Measurements from ENCODE around the gene ARHGEF28.

Gene ARHGEF28

DNA sequence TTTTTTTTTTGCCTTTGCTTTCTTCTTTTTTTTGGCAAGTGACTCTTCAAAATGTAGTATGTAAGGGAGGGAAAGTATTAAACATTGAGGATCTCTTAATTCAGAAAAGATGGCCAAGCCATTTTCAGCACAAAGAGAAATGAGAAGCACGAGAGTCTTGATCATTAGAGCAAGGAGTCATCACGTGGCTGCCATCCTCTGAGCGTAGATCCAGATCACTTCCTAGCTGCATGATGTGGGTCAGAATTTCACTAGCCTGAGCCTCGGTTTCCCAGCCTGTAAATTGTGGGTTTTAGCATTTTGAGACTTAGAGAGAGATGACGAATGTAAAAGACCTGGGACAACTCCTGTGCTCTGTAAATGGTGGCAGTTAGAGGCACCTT lies 312.9 kb downstream of the ARHGEF28 start:
- DNase-seq (ENCODE audit: low read depth), result no peak

DNA sequence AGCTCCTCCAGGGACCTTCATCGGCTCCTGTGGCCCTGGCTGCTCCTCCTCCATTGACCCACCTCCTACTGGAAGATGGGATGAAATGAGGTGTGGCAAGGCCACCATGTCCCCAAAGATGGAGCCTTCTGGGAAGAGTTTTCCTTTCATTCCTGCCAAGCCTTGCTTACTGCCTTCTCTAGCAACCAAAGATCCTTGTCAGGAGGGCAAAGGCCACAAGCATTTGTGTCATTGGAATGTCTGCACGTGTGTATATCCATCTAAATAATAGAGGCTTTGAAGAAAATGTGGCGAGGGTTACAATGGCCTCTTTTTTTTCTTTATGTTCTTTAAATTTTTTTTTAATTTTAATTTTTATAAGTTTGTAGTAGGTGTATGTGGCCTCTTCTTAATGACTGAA lies 313.6 kb downstream of the ARHGEF28 start:
- no peak for DNase-seq (ENCODE audit: low read depth)

DNA sequence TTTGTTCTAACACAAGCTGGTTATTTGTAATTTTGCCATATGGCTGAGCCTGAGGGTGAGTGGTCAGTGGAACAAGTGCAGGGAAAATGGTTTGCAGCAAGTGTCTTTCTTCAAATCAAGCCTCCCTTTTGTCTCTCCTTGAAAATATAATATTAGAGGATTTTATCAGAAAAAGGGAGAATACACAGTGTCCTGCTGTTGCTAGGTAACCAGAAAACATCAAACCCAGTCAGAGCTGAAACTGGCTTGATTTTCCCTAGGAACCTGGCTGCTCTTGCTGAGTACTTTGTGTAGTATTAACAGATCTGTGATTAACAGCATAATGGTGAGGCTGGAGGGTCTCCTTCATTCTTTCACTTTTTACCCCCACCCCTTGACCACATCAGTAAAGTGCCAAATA lies 314.0 kb downstream of the ARHGEF28 start:
- no peak for DNase-seq (ENCODE audit: low read depth)

DNA sequence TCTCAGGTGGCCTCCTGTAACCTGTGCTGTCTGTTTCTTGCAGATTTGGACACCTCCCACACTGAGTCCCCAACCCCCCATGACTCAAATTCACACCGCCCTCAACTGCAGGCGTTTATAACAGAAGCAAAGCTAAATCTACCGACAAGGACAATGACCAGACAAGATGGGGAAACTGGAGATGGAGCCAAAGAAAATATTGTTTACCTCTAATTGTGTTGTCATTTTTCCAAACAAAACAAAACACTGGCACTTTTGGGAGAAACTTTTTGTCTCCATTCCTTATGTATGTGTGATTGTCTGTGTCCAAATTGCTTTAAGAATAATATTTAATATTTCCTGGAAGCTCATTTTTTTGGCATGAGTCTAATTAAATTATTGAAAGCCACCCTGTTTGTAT lies 314.8 kb downstream of the ARHGEF28 start:
- DNase-seq (ENCODE audit: low read depth), result no peak

DNA sequence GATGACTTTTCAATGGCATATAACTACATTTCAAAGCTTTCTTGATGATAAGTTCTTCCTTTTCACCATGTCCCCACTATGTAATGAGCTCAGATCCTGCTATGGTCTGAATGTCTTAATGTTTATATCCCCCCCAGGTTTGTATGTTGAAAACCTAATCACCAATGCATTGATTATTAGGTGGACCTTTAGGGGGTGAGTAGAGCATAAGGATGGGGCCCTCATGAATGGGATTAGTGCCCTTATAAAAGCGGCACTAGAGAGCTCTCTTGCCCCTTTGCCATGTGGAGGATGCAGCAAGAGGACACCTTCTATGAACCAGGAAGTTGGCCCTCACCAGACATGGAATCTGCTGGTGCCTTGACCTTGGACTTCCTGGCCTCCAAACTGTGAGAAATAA lies 316.8 kb downstream of the ARHGEF28 start:
- no peak for DNase-seq (ENCODE audit: low read depth)

DNA sequence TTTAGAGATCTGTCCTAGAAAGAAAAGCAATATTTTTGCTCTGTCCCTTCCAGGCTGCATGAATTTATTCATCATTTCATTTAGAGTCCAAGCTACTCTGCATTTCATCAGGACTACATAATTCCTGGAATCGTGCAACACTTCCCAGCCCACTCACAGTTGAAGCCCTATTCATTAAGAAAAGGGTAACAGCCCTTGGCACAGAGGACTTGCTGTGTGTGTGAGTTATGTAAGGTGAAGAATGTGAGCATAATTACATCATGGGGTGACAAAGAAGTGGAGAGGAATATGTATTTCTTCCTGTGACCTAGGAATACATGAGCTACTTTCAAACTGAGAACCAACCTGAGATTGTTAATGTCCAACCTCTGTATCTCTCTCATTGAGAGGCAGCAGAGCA lies 317.4 kb downstream of the ARHGEF28 start:
- no peak for DNase-seq (ENCODE audit: low read depth)

DNA sequence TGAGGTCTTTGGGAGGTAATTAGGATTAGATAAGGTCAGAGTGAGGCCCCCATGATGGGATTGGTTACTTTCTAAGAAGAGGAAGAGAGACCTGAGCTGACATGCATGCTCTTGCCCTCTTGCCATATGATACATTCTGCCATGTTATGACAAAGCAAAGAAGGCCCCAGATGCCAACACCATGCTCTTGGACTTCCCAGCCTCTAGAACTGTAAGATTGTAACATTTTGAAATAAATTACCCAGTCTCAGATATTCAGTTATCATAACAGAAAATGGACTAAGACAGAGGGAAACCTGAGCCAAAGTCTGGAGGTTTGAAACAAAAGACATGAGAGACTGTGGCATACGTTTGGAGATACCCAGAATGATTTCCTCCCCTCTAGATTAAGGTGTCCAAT lies 318.6 kb downstream of the ARHGEF28 start:
- DNase-seq (ENCODE audit: low read depth), result no peak

DNA sequence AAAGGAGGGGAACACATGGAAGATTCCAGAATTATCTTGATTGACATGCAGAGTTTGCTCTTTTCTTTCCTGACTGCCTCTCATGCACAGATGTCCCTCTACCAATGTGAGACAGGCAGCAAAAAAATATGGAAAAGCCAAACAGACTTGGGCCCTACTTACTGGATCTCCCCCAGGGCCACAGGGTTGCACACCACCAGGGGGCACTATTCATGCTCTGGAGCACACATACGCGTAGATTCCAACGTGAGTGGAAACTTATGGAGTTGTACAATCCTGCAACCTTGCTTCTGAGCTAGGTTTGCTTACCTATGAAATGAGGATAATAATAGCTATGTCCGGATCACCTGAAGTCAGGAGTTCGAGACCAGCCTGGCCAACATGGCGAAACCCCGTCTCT lies 319.5 kb downstream of the ARHGEF28 start:
- no peak for DNase-seq (ENCODE audit: low read depth)

DNA sequence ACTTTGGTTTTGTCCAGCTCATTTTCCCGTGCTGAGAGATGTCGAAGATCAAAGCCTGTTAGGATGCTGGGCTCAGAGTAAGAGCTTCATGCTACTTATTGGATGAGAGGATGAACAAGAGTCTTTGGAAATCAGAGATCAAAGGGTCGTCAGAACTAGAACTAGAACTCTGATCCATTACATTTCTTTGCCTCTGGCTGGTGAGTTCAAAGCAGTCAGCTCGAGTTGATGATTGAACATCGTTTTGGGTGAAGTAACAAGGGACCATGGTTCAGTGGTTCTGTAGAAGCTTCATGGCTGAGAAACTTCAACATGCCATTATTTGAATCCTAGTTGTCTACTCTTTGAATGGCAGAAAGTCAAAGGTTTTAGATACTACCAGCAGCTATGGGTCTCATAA lies 320.3 kb downstream of the ARHGEF28 start:
- no peak for DNase-seq (ENCODE audit: low read depth)

DNA sequence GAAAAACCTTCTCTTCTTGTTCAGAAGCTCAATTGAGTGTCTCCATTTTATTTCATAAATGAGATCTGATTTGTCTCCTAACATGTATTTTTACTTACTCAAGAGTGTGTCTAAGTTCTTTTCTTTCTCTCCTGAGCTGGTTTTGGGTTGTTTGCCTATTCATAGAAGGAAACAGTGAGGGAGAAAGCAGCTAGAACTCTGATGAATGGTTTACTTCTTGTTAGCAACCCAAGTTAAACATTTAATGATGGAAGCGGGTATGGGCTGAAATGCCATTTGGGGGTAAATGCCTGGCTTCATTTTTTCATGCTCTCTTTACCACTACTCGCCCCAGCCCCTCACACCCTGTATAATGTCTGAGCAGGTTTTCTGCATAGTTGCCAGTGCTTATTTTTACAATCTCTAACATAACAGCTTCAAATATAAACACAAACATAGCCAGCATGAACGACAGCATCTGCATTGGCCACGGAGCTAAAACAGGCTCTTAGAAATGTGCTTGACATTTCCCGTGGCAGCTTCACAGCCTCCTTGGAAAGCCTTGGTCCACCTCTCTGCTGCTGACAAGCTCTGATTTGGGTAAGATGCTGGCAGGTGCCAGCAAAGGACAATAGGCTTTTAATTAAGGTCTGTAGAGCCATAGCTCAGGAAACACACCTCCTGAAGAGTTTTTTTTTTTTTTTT lies 321.1 kb downstream of the ARHGEF28 start:
- no peak for DNase-seq (ENCODE audit: low read depth)

DNA sequence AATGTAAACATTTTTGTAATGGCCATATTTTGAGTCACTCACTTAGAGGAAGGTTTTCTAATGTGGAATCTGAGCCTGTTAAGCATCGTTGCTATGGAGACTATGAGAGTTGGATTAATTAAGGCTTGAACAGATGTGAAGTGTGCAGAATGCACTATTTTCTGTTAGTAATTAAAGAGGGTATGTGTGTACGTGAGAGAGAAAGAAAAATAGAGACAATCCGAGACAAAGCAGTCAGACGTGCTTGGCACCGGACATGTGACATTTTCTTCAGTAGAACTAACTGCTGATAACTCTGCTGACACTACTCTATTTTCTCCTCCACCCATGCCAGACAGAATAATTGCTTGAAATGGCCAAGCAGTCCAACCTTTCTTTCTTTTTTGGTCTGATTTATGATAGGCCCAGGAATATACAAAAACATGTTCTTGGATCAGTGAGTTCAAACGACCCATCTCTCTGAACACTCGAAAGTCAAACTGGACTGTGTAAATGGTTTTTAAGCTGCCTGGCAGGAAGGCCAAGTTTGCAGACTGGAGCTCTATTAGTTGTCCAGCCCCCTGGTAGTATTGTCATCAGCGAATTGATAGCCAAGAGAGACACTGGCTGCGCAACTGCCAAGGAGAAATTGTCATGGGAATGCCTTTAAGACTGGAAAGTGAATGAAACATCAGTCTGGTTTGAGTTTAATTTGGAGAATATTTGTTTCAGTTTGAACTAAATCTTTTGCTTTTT lies 322.1 kb downstream of the ARHGEF28 start:
- no peak for DNase-seq (ENCODE audit: low read depth)

DNA sequence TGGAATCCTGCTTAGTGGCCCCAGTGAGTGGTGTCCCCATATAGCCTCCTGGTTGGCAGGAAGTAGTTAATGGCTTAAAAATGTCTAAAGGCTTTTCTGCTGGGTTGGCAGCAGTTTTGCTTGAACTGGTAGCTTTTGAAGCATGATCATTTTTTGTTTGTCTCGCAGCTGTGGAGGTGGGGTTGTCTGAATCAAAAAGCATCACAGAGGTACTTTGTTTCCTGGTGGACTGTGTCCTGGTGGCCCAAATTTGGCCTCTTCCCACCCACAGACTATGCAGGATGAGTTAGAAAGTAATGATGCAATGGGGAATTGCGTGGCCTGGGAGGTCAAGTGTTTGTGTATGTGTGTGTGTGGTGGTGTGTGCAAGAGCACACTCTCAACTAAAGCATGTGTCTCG lies 322.7 kb downstream of the ARHGEF28 start:
- DNase-seq (ENCODE audit: low read depth), result no peak

DNA sequence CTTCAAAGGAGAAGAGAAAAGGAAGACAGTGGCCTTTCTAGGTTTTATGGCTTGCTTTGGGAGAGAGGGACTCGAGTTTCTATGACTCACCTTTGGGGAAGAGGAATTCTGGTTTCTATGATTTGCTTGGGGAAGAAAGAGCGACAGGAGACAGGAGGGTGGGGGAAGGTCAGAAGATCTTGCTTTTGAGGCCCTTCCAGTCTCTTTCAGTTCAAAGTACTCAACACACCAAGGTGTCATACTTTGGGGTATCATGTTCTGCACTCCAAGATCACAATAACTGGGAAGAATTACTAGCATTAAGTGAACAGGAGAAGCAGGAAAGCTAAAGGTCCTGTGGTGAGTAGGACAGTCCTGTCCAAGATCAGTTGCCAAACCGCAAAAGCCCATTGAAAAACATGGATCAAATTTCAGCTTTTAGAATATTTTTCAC lies 324.5 kb downstream of the ARHGEF28 start:
- DNase-seq (ENCODE audit: low read depth), result no peak

DNA sequence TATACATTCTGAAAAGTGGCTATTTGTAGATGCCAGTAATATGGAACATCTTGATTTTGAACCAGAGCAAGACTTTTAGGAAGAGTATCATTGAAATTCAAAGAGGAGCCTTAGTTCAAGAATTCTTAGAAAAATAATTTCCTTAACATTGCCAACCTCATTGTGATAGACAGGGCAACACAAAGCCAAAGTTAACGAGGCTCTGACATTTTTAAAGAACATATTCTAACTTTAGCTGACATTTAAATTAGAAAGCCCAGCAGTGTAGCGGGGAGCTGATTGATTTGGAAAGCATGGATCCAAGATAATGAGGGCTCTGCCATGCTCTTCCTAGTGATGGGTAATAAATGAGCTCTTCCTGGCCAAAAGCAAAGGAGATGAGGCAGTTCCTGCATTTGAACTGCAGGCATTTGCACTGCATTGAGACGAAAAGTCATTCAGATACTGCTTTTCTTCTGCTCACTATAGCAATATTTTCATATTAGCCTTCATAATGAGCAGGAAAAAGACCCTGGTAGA lies 325.0 kb downstream of the ARHGEF28 start:
- no peak for DNase-seq (ENCODE audit: low read depth)

DNA sequence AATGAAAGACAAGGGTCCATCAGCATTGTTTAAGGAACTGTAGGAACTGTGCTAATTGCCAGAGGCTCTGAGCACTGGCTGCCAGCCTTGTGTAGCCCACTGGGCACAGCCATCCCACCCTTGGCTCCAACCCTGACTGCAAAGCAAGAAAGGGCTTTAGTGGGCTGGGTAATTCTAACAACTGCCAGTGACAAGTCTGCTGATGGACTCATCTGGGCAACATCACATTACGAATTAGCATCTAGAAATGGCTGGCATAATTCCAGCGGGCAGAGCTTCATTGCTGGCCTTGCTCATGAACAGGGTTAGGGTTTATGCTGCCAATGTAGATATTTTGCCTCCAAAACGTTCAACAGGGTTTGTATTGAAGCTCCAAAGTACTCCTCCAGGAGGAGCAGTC lies 326.9 kb downstream of the ARHGEF28 start:
- no peak for DNase-seq (ENCODE audit: low read depth)

DNA sequence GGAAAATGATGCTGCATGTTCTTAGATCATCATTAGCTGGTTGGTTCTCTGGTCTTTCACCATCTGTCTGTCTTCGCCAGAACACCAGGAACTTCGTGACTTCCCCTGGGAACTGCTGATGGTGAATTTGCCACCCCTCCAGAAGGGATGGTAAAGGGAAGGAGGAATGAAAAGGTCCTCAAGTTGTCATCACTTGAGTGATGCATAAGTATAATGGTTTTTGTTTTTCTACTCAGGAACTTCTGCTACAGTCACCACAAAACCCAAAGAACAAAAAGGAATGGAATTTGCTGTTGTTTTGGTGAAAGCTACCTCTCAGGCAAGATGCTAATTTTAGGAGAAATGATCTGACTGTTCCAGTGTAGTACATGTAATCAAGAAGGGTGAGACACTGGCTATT lies 328.4 kb downstream of the ARHGEF28 start:
- DNase-seq (ENCODE audit: low read depth), result no peak

DNA sequence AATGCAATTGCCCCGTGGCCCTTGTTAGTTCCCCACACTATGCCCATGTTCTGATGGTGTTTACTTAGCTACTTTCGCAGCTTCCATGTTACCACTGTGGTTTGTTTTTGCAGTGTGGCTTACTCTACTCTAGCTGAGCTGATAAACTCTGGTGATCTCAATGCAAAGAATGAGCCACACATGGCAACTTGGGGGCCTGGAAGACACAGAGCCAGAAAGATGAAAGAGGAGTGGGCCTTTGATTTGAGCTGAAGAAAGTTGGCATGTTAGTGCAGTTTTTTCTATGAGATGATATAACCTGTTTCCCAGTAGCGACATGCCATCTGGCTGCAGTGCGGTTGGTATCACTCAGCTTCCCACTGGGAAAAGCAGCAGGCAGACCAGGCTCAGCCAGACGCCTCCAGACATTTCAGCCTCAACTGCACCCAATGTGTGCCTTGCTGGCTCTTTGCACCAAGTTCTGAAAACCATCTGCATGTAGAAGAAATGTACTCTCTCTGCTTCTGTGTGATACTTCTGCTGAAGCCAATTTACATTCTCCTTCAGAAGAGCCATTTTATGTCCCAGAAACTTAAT lies 329.4 kb downstream of the ARHGEF28 start:
- DNase-seq (ENCODE audit: low read depth), result no peak

DNA sequence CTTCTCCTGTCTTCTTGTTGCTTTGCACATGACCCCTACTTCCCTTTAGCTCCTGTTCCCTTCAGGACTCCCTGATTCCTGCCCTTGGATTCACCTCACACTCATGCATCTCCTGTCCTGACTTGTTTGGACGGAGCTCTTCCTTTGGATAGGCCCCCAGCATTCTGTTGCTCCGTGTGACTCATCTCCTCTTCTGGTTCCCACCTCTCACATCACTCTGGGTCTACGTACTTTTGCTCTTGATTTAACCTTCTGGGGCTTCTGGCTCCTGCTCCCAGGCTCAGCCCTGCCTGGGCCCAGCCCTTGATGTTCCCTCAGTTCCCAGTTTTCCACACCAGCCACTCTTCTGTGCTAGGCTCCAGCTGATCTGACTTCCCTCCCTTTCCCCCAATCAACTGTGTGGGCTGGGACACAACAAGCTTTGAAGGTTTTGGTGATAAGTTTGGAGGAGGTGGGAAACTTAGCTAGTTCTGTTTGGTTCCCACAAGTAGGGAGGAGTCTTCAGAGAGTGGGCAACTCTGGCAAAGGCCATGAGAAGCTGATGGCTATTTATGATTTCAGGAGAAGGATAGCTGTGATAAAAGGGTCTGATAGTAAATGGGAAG lies 331.5 kb downstream of the ARHGEF28 start:
- no peak for DNase-seq (ENCODE audit: low read depth)

DNA sequence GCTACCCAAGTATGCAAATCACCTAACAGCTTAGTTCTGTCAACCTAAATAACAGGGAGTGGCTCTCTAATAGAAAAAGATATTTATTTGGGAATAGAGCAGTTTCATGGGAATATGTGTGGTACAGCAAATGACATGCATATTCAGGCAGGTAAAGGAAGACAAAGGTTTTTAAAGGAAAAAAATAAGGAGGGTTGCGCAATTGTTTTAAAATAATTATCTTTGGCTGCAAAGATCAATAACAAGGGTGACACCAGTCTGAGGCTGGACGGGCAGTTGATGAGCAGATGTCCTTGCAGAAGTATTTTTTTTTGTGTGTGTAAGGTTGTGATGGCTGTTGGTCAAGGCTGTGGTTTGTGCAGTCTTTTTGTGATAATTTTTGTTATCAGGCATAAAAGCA lies 332.0 kb downstream of the ARHGEF28 start:
- no peak for DNase-seq (ENCODE audit: low read depth)

DNA sequence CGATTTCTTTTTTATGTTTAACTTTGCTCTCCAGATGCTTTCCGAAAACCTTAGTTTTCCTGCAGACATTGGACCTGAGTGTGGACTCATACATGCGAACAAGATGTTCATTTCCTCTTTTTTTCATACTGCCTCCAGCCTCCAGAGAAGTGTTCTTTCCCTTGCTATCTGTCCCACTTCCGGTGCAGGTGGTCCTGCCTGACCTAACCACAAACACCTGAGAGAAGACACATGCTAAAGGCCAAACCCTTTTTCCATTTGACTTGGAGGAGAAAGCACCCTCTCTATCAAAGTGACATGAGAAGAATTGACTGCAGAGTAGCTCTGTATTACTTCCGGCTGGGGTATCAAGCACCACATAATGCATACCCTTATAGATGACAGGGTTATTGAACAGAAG lies 334.0 kb downstream of the ARHGEF28 start:
- DNase-seq (ENCODE audit: low read depth), result no peak

DNA sequence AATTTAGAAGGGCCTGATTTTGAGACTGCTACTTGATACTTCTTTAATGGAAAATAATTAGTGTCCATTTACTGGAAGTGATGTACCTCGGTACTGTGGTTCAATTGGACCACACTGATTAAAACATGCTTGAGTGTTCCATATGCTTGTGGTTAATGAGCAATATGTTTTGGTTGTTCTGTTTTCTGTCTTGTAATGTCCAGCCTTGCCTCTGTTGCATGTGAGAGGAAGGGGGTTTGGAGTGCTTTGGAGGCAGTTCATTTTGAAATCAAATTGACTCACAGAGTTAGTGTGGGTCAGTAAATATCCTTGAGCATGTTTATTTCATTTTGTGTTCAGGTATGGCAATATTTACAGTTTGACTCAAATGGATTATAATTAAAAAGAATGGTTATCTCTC lies 334.4 kb downstream of the ARHGEF28 start:
- no peak for DNase-seq (ENCODE audit: low read depth)

DNA sequence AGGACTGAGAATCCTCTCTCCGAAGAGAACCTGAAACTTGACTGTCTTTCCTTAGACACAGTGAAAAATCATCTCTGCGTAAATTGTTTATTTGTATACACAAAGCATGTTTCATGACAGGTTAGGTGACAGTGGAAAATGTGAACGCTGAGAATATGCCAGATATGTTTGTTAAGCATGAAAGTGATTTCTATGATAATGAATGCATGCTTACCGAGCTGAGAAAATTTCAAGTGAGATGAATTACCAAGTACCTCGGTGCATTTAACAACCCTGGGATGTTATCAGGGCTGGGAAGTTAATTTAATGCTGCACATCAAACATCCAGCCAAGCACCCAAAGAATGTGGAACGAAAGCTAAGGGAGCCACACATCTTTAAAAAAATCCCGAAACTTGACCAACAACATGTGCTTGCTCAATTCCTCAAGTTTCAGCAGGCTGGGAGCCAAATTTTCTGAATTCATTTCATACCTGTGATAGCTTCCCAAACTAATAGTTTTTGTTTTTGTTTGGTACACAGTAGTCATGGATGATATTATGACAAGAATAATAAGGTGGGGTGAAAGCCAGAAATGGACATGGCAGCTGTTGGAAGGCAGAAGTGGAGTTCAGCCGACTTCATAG lies 336.9 kb downstream of the ARHGEF28 start:
- DNase-seq (ENCODE audit: low read depth), result no peak
